Liver (tissue), 3 donors: ENCODE results near the gene ZNHIT2.

Source experiments
- CTCF ChIP-seq: fragments of 150-350 bp; IDR thresholded peaks from 2 replicates; pipeline ENCODE4 v1.5.1; 2017; ENCODE audit warnings: improper control_type of control experiment, low read depth, low read length; ENCODE audit not compliant: missing input control
- TF ChIP-seq, protein P1 (sequence below): IDR thresholded peaks from 2 replicates; pipeline ENCODE4 v1.6.1; 2016; ENCODE audit warnings: antibody characterized with exemption
- donor health status: healthy.
- donor health status: healthy.

- TF ChIP-seq, protein P1, sequence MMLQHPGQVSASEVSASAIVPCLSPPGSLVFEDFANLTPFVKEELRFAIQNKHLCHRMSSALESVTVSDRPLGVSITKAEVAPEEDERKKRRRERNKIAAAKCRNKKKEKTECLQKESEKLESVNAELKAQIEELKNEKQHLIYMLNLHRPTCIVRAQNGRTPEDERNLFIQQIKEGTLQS: no peak
- TF ChIP-seq CTCF: no peak
Measured at GRCh38 chr11:65125197-65126056, 7.9 kb upstream of the ZNHIT2 start.
